Measurements from ENCODE around the gene CLPTM1L.
"Not testable (repeated sequence)": the region's sequence is repeated elsewhere in the genome, so short reads cannot be mapped to it uniquely, and the experiment has no call there.

Gene CLPTM1L

DNA sequence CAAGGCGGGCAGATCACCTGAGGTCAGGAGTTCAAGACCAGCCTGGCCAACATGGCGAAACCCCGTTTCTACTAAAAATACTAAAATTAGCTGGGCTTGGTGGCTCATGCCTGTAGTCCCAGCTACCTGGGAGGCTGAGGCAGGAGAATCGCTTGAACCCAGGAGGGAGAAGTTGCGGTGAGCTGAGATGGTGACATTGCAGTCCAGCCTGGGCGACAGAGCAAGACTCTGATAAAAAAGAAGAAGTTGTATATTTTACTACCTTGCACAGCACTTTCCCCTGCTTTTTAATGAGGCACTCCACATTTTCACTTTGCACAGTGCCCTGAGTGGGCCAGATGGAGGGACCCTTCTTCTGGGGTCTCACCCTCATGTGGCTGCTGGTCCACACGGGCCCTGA lies 15.5 kb upstream of the CLPTM1L start:
- not testable (repeated sequence) for DNase-seq (ENCODE audit: low read depth)

DNA sequence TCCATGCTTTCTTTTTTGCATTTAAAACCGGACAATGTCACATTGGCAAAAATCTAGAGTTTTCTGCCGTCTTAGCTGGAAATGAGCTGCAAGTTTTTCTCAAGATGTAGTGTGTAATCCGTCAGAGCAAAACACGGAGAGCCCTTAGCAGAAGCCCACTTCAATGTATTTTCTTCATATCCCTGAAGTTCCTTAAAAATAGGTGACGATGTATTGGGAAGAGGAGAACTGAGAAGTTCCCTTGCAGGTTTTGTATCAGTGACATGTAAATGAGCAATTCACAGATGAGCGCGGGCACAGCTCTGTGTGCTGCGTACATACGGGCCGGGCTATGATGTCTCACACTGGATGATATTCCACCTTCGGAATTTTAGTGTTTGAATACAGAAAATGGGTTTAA lies 14.8 kb upstream of the CLPTM1L start:
- DNase-seq (ENCODE audit: low read depth), result no peak

DNA sequence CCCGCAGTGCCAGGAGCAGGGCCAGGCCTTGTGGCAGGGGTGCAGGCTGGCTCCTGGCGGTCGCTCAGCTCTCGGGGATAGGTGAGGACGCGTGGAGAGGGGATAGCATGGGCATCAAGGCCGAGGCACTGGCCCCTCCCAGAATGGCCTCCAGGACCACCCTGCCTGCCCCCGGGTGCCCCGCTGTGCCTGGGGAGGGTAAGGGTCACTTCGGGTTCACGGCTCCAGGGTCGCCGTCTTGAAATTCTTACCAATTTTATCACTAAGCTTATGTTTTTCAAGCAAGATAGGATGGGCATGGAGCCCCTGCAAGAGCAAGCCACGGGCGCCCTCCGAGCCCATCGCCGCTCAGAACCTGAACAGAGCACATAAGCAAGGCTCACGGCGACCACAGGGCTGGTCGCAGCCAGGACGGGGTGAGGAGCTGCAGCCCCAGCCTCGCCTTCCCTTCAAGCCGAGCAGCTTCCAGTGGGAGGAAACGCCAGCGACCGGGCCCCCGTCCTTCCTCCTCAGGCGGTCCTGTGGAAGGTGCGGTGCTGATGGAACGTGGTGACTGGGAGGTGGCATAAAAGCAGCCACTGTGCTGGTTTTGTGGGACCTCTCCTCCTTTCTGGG lies 14.2 kb upstream of the CLPTM1L start:
- no peak for DNase-seq (ENCODE audit: low read depth)

DNA sequence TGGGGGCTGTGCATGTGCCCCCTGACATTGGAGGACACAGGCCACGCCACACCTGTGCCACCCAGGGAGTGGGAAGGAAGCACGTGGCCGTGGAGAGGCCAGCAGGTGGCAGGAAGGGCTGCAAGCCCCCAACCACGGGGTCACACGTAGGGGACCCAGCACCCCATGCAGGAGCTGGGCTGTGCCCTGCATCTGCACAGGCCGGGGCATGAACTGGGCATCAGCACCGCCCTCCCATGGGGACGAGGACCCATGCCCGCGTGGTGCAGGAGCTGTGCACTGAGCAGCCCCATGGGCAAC lies 13.8 kb upstream of the CLPTM1L start:
- no peak for DNase-seq (ENCODE audit: low read depth)

DNA sequence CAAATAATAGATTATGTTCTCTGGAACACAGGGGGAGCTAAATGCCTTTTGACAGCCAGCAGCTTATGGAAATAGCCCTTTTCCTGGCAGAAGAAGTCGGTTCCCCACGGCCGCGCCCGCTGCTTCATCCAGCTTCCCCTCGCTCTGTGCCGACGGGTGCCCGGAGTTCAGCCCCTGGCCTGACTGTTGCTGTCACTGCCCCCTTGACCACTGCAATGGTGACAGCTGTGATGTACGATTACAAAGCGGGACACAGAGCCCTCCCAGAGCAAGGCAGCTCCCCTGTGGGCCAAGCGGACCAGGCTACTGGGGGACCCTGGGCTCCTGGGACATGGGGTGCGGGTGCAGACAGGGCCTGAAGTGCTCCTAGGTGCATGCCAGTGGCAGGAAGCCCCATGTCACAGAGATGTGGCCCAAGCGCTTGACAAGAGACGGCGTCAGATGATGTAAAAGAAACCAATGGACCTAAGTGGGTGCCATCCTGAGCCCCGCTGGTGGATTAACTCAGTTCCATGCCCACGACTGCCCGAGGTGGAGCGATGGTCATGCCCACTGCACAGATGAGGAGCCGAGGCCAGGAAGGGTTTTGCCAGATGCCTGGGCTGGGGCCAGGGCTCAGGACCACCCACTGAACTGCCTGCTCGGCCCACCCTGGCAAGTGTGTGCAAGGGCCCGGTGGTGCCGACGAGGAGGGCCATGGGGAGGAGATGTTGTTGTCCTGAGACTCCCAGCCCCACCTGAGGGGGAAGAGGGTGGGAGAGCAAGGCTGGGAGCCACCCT lies 13.2 kb upstream of the CLPTM1L start:
- no peak for DNase-seq (ENCODE audit: low read depth)

DNA sequence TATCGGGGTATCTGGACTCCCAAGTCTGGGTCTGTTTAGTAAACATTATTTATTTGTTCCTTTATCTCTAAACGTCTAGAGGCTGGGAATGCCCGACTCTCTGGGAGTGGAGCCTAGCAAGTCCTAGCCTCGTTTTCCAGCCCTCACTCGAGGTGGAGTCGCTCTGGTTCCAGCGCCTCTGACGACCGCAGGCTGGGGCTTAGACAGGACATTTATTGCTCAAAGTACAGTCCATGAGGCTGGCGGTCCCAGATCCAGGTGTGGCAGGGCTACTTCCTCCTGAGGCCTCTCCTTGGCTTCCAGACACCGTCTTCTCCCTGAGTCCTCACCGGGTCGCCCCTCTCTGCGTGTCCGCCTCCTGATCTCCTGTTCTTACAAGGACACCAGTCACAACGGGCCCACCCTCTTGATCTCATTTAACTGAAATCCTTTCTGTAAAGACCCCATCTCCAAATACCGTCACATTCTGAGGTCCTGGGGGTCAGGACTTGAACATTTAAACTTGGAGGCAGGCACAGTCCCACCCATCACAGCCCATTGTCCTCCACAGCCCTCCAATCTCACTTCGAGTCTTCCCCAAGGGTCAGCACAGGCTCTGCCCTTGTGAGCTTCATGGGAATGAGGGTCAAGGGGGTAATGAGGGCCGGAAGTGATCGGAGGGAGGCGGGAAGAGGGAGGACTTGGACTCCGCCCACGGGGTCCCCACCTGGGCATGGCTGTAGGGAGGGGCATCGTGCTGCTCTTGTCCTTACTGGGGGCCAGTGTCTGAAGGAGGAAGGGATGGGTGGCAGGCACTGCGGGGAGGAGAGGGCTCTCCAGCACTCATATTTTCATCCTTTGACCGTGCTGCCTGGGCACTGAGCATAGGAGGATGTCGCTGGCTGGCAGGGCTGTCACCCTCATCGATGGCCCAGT lies 12.2 kb upstream of the CLPTM1L start:
- no peak for DNase-seq (ENCODE audit: low read depth)

DNA sequence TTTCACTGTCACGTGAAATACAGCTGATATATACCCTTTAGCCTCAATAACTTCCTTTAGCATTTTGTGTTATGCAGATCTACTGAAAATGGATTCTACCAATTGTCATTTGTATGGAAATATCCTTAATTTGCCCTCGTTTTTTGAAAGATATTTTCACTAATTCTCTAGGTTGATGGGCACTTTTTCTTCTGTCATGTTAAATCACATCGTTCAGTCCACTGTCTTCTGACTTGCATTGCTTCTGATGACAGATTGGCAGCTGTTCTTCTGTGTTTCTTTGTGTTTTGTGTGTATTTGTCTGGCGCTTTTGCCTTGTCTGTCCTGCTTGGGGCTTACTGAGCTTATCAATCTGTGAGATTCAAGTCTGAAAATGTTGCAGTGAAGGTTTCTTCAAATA lies 9.7 kb upstream of the CLPTM1L start:
- DNase-seq (ENCODE audit: low read depth), result no peak

DNA sequence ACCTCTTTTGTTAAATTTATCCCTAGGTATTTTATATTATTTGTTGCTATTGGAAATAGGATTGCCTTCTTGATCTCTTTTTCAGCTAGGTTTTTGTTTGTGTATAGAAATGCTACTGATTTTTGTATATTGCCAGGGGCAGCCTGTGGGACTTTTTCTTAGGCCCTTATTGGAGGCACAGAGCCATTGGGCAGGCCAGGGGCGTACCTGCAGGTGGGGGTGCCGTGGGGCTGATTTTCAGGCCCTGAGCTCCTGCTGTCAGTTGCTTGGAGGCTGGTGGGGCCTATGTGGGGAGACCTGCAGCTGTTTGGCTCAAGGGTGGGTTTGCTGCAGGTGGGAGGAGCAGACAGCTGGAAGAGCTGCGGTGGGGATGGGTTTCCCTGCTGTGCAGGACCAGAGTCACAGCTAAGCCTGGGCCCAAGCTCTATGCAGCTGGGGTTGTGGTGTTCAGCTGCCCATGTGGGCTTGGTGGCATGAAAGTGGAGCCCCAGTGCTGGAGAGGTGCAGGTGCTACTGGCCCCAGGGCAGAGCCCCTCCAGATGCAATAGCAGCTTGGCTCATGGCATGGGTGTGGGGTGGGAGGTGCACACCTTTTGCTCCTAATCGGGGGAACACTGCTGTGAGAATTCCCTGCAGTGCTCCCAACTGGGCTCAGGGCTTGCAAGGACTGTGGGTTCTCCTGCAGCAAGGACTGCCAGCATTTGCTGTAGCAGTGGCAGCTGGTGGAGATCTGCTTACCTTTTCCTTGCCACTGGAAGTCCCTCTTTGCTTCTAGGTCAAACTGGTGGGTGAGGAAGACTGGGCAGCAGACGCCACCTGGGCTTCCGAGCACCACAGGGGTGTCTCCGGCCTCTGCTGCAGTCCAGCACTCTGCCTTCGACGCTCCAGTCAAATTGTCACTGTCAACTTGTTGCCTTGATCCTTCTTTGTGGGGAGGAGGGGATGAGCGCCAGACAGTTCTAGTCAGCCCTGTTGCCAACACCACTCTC lies 7.6 kb upstream of the CLPTM1L start:
- no peak for DNase-seq (ENCODE audit: low read depth)

DNA sequence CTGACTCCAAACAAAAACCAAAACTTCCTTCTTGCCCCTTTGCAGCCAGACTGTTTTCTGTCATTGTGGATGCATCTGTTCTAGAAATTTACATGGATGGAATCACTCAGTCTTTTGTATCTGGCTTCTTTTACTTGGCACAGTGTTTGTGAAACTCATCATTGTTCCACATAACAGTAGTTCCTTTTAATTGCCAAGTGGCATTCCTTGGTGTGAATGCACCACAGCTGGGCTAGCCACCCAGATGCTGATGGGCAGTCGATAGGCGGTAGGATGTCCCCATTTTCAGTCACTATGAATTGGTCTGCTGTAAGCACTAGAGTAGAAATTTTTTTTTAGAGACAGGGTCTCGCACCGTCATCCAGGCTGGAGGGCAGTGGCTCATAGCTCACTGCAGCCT lies 6.3 kb upstream of the CLPTM1L start:
- no peak for DNase-seq (ENCODE audit: low read depth)

DNA sequence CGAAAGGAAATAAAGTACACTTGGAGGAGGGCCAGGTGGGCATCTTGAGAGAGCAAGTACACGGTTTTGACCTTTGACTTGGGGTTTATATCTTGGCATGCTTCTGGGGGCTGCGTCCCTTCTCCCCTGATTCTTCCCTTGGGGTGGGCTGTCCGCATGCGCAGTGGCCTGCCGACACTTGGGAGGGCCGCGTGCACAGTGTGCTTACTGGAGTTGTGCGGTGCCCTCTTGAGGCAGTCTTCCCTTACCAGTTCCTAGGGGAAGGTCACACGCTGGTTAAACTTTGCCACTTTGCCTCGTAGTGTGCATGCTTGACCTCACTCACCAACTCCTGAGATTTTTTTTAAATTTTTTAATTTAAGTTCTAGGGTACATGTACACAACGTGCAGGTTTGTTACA lies 4.3 kb upstream of the CLPTM1L start:
- no peak for DNase-seq (ENCODE audit: low read depth)

DNA sequence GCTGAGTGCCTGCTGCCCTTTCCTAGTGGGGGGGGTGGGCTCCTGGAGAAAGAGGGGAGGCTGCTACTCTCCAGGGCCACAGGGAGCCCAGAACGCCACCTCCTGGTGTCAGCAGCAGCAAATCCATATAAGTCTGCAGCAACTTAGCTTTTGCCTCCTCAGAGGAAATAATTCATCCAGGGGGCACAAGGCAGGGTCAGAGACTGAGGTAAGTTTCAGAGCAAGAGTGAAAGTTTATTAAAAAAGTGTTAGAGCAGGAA lies 4.0 kb upstream of the CLPTM1L start:
- DNase-seq (ENCODE audit: low read depth), result no peak

DNA sequence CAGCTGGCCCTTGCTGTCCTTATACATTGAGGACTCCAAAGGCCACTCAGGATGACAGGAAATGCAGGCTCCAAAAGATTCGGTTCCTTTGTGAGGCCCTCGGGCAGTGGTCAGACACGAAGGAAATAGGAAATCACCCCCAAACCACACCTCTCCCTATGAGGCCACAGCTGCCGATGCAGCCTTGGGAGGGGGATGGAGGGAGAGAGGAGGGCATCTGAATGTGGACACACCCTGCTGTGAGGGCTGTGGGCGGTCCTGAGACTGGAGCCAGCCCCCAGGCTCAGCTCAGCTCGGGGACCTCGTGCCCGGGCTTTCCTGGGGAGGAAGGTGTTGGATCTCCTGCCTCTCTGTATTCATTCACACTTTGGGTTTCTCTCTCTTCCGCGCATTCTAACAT lies 2.7 kb upstream of the CLPTM1L start:
- DNase-seq (ENCODE audit: low read depth), result no peak

DNA sequence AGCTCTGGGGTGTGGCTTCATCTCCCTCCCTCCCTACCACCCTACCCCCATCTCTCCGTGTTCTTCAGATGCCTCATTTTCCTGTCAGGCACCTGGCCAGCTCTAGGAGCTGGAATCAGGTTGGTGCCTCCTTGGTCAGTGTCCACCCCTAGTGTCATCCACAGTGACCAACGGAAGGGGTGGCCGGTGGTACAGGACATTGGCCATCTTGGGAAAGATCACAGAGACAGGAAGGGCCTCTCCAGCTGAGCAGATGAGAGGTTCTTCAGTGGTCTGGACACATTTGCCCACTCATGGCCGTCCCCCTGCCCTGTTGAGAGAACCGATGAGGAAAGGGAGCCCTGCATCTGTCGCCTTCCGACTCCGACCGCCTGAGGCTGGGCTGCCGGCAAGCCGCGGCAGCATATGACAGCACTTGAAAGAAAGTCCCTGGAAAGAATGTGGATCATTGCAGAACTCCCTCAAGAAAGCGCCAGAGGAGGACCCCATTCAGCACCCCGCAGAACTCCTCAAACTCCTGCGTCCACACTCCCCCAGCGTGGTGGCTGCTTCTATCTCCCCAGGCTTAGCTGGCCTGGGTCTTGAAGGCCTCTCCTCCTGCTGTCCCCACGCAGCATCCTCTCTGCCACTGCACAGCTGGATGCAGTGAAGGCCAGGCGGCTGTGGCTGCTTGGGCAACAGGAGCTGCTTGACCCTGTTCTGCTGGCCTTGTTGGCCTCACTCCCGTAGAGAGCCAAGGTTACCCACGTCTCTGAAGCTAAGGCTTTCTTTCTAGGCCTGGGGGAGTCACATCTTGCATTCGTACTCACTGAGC lies 1.9 kb upstream of the CLPTM1L start:
- DNase-seq (ENCODE audit: low read depth), result no peak

DNA sequence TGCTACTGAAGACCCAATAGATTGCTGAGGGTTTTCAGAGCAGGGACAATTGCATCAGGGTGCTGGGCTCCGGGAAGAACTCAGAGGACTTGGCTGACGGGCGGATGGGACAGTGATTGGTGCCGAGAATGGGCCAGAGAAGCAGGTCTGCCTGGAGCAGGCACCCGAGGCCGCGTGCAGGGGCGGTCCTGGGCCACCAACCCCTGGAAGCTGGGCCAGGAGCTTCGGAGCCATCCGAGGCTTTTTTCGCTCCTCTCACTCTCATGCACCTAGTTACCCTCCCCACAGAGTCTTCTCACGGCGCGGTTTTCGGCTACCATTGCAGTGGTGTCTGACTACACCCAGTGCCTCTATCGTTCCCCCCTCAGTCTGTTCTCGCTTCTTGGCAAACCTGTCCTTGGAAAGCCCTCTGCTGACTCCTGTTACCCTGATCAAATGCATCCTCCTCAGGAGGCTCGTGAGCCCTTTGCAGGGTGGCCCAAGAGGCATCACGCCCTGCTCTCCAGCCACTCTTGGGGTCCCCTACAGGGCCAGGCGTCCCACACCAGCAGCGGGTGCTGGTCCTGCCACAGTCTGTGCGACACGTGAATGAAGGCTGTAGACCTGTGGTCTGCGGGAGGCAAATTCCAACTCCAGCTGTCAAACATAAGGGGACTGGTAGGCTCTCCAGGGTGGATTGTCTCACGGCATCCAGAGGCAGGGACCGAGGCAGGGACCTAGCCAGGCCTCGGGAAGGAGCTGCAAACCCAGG lies 1.2 kb upstream of the CLPTM1L start:
- DNase-seq (ENCODE audit: low read depth), result no peak

DNA sequence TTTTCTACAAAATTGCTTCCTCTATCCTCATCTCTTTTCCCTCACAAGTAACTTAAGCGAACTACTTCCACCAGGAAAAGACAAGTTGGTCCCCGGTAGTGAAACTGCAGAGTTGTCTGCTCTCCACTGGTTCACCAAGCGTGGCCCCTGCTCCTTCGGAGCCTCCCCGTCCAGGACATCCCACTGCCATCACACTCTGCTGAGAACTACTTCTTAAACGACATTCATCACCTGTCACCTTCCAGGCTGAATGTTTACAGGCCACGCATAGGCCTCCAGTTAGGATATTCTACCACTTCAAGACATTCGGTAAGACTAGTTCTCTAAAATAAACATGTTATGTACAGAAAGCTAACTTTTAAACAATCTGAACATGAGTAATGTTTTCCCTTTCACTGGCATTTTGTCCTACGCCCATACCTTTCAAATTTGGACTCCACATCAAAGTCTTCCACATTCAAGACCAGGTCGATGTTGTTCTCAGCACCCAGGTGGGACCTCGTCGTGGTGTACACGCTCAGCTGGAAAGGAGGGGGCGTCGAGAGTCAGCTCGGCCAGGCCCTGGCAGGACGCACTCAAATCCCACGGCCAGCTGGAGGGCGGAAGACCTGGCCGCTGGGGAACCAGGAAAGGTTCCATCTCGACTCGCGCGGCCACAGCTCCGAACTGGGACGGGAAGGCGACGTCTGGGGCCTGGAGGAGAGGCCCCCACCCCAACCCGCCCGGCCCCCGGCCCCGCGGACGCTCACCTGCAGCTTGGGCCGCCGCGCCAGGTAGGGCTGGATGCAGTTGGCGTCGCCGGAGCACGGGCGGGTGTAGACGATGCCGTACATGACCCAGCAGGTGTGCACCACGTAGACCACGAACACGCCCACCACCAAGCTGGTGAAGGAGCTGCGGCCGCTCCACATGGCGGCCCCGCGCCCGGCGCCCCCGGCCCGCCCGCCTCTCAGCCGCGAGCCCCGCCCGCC lies 683 bp downstream of the CLPTM1L start:
- peak; percentile 4 for DNase-seq (ENCODE audit: low read depth)

DNA sequence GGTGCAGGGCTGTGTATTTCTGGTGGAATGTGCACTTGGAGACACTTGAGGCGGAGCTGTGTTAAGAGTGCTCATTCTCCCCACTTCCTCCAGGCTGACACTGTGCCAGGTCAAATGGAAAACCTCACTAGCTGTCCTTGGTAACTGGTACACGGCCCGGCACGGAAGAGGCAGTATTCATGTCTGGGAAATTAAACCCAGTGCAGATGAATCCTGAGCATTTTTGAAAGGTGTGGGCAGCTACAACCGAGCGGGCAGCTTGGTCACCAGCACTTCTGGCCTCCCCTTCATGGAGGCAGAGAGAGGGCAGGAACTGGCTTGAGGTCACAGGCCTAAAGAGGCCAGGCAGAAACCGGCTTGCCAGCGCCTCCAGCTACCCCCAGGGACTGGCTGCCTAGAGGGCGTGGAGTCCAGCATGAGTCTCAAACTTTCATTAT lies 1.6 kb downstream of the CLPTM1L start:
- DNase-seq (ENCODE audit: low read depth), result no peak

DNA sequence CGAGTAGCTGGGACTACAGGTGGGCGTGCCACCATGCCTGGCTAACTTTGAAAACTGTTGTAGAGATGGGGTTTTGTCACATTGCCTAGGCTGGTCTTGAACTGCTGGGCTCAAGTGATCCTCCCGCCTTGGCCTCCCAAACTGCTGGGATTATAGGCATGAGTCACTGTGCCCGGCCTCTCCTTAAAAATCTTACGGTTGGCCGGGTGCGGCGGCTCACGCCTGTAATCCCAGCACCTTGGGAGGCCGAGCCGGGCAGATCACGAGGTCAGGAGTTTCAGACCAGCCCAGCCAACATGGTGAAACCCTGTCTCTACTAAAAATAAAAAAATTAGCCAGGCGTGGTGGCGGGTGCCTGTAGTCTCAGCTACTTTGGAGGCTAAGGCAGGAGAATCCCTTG lies 2.2 kb downstream of the CLPTM1L start:
- DNase-seq (ENCODE audit: low read depth), result not testable (repeated sequence)

DNA sequence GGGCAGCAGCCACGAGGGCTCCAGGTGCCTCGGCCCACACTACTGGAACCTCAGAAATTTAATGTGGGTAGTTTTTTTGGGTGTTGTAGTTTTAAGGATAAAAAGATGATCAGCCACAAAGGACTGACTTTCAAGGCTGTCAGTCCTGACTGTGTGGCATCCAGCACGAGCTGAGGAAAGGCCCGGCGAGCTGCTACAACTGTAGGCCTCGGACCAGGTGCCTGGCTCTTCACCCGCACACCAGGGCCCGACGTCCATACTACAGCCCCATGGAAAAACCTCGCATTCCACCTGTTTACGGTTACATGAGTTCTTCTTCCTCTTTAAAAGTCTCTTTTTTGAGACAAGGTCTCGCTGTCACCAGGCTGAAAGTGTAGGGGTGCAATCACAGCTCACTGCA lies 2.6 kb downstream of the CLPTM1L start:
- no peak for DNase-seq (ENCODE audit: low read depth)

DNA sequence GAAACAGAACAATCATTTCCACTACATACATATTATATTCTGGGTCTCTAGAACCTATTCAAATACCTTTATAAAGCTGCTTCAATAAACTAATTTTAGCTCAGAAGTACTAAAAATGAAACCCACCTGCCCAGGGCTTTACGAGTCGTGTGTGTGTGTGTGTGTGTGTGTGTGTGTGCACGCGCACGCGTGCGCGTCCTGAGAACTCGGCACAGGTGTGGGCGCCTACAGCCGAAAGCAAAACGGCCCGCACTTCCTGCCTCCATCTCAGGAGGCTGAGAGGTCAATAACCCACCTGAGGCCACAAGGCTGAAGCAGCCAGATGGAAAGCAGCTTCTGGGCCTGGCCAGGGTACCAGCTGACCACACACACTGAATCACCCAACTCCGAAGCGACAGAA lies 3.0 kb downstream of the CLPTM1L start:
- no peak for DNase-seq (ENCODE audit: low read depth)
